ENCODE data around the gene LYPLAL1. TPM values are rescaled to one million over a fixed set of nuclear protein-coding genes. Genes with fewer than 3 reads are reported as not detected.

LYPLAL1 gene
- total RNA-seq, 1 experiment from 2014 or later: 40.0 TPM

DNA sequence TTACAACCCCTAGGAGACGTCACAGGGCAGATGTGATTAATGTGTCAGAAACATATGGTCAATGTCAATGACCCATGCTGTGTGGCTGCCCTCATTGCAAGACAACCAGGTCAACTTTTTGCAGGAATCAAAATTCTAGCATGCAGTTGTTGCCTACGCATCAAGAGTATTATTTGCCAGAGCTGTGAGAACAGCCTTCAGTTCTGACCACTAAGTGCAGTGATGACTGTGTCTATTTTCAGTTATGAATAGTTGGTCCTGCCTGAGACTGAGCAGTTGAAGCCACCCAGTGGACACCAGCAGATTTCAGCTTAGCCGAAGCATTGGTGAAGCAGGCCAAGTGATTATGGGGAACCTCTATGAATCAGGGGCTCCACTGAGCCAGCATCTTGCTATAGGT, 47.3 kb downstream of the LYPLAL1 start:
- BruUV-seq (replicated peaks): no TSS peak
- H4K20me1 ChIP-seq (ENCODE audit: insufficient read depth): no peaks in the 10 kb centered on the region
- H3K27me3 ChIP-seq (ENCODE audit: insufficient read depth, low read length): no peaks in the 10 kb centered on the region
- TF ChIP-seq, protein P1, sequence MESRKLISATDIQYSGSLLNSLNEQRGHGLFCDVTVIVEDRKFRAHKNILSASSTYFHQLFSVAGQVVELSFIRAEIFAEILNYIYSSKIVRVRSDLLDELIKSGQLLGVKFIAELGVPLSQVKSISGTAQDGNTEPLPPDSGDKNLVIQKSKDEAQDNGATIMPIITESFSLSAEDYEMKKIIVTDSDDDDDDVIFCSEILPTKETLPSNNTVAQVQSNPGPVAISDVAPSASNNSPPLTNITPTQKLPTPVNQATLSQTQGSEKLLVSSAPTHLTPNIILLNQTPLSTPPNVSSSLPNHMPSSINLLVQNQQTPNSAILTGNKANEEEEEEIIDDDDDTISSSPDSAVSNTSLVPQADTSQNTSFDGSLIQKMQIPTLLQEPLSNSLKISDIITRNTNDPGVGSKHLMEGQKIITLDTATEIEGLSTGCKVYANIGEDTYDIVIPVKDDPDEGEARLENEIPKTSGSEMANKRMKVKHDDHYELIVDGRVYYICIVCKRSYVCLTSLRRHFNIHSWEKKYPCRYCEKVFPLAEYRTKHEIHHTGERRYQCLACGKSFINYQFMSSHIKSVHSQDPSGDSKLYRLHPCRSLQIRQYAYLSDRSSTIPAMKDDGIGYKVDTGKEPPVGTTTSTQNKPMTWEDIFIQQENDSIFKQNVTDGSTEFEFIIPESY (IDR thresholded peaks at IDR 0.05; ENCODE audit: extremely low read depth, insufficient replicate concordance, low read length): no peak
- TF ChIP-seq, protein P2, sequence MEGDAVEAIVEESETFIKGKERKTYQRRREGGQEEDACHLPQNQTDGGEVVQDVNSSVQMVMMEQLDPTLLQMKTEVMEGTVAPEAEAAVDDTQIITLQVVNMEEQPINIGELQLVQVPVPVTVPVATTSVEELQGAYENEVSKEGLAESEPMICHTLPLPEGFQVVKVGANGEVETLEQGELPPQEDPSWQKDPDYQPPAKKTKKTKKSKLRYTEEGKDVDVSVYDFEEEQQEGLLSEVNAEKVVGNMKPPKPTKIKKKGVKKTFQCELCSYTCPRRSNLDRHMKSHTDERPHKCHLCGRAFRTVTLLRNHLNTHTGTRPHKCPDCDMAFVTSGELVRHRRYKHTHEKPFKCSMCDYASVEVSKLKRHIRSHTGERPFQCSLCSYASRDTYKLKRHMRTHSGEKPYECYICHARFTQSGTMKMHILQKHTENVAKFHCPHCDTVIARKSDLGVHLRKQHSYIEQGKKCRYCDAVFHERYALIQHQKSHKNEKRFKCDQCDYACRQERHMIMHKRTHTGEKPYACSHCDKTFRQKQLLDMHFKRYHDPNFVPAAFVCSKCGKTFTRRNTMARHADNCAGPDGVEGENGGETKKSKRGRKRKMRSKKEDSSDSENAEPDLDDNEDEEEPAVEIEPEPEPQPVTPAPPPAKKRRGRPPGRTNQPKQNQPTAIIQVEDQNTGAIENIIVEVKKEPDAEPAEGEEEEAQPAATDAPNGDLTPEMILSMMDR (IDR thresholded peaks at IDR 0.05 in 2 of 3, conservative IDR thresholded peaks at IDR 0.05 in 1 of 3; ENCODE audit: borderline replicate concordance in 1 of 3, insufficient read depth in 1 of 3, low read depth in 2 of 3, low read length in 2 of 3): 0 out of 6 replicates have a peak, but pooled peaks of 1 of the 3 experiments have one; percentile 4
- ChIA-PET POLR2A (no interaction called here), CTCF (no interaction called here), RAD21 (ENCODE audit: low non-redundant PET in 1 of 2, low total read pairs in 2 of 2, uncharacterized antibody in 2 of 2, unreplicated experiment in 2 of 2) (no interaction called here)
- H3K4me3 ChIP-seq (replicated peaks in 1 of 2; ENCODE audit: low read depth in 1 of 2, low read length in 2 of 2): no peak overlapping the region
- H3K4me2 ChIP-seq (ENCODE audit: low read length): no peak overlapping the region
- intact Hi-C loops (cut with micrococcal nuclease): no loop called here
- H3K9me3 ChIP-seq (ENCODE audit: control insufficient read depth in 1 of 2, insufficient read depth in 1 of 2, low read depth in 1 of 2, low read length in 2 of 2): no peaks in the 10 kb centered on the region
- H3K9me2 ChIP-seq (ENCODE audit: insufficient read depth): no peaks in the 10 kb centered on the region
- no peak for ATAC-seq
- no peak overlapping the region for H2AFZ ChIP-seq (ENCODE audit: low read depth, low read length, poor library complexity, severe bottlenecking)
- no peaks in the 10 kb centered on the region for H3K36me3 ChIP-seq (ENCODE audit: control insufficient read depth in 1 of 2, insufficient read depth in 2 of 2, low read length in 2 of 2)
- no peak overlapping the region for H3K9ac ChIP-seq (ENCODE audit: low read length)
- no peaks in the 10 kb centered on the region for H3K79me2 ChIP-seq (ENCODE audit: insufficient read depth, low read length)
- H3K27ac ChIP-seq (ENCODE audit: low read depth, low read length): no peak overlapping the region
- H3K4me1 ChIP-seq (ENCODE audit: control insufficient read depth in 1 of 2, insufficient read depth in 2 of 2, low read length in 2 of 2): no peaks in the 10 kb centered on the region
- DNase-seq (ENCODE audit: low read depth, low spot score): no peak

DNA sequence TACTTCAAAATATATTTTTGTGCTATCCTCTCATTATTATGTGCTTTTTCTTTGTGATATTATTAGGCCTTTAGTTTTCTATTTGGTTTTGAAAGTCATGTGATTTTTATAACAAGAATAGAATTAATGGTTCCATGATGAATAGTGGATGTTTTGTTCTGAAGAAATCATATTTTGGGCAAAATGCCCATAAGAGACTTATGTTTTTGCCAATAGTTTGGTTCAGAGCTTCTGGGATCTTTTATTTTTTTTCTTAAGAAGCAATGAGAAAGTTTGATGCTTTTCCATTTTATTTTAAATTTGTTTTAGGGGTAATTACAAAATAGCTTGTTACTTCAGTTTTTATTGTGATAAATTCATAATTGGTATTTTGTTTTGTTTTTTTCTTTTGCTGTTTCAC, 49.8 kb downstream of the LYPLAL1 start:
- H3K79me2 ChIP-seq (ENCODE audit: insufficient read depth, low read length): no peaks in the 10 kb centered on the region
- H3K4me3 ChIP-seq (replicated peaks in 1 of 2; ENCODE audit: low read depth in 1 of 2, low read length in 2 of 2): no peak overlapping the region
- no peaks in the 10 kb centered on the region for H3K27me3 ChIP-seq (ENCODE audit: insufficient read depth, low read length)
- no TSS peak for BruUV-seq (replicated peaks)
- CTCF ChIA-PET: no interaction called here
- DNase-seq (ENCODE audit: low read depth, low spot score) (no peak), ATAC-seq (no peak)
- RAD21 ChIA-PET (ENCODE audit: low non-redundant PET in 1 of 2, low total read pairs in 2 of 2, uncharacterized antibody in 2 of 2, unreplicated experiment in 2 of 2): no interaction called here
- H3K9me2 ChIP-seq (ENCODE audit: insufficient read depth): no peaks in the 10 kb centered on the region
- H3K4me2 ChIP-seq (ENCODE audit: low read length): no peak overlapping the region
- no peaks in the 10 kb centered on the region for H3K9me3 ChIP-seq (ENCODE audit: control insufficient read depth in 1 of 2, insufficient read depth in 1 of 2, low read depth in 1 of 2, low read length in 2 of 2)
- no peaks in the 10 kb centered on the region for H3K4me1 ChIP-seq (ENCODE audit: control insufficient read depth in 1 of 2, insufficient read depth in 2 of 2, low read length in 2 of 2)
- POLR2A ChIA-PET: no interaction called here
- intact Hi-C loops (cut with micrococcal nuclease): no loop called here
- H3K27ac ChIP-seq (ENCODE audit: low read depth, low read length): no peak overlapping the region
- H3K36me3 ChIP-seq (ENCODE audit: control insufficient read depth in 1 of 2, insufficient read depth in 2 of 2, low read length in 2 of 2): no peaks in the 10 kb centered on the region
- no peaks in the 10 kb centered on the region for H4K20me1 ChIP-seq (ENCODE audit: insufficient read depth)
- no peak overlapping the region for H2AFZ ChIP-seq (ENCODE audit: low read depth, low read length, poor library complexity, severe bottlenecking)
- no peak overlapping the region for H3K9ac ChIP-seq (ENCODE audit: low read length)
- TF ChIP-seq, protein P1 (IDR thresholded peaks at IDR 0.05; ENCODE audit: extremely low read depth, insufficient replicate concordance, low read length): no peak
- no peak for TF ChIP-seq EZH2phosphoT487 (IDR thresholded peaks at IDR 0.05; ENCODE audit: borderline replicate concordance)
- TF ChIP-seq, protein P3, sequence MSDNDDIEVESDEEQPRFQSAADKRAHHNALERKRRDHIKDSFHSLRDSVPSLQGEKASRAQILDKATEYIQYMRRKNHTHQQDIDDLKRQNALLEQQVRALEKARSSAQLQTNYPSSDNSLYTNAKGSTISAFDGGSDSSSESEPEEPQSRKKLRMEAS (IDR thresholded peaks at IDR 0.05): no peak
- TF ChIP-seq, protein P2 (IDR thresholded peaks at IDR 0.05 in 2 of 3, conservative IDR thresholded peaks at IDR 0.05 in 1 of 3; ENCODE audit: borderline replicate concordance in 1 of 3, insufficient read depth in 1 of 3, low read depth in 2 of 3, low read length in 2 of 3): no peak
- no peak for TF ChIP-seq EGR1 (IDR thresholded peaks at IDR 0.05; ENCODE audit: low read depth)
